ENCODE data around the gene MAPK8. TPM values are rescaled to one million over a fixed set of nuclear protein-coding genes. Genes with fewer than 3 reads are reported as not detected.

The MAPK8 gene
- total RNA-seq, 2 experiments from 2014 or later = 47.8 to 50.6 TPM

- Mint-ChIP-seq H3K36me3 (ENCODE audit: low read depth) (peaks cover 9% of the 10 kb centered on the region), H3K9me3 (peaks cover under 1% of the 10 kb centered on the region), H3K4me3 (no peak overlapping the region), H3K27ac (no peak overlapping the region), H3K27me3 (no peaks in the 10 kb centered on the region), H3K4me1 (ENCODE audit: low read depth) (peaks cover 48% of the 10 kb centered on the region)
- no peaks in the 10 kb centered on the region for H3K27me3 ChIP-seq (ENCODE audit: control insufficient read depth in 1 of 2, insufficient read depth in 2 of 2, low read length in 2 of 2)
- DNase-seq = no peak
- peaks cover 14 to 18% of the 10 kb centered on the region in 2 experiments for H3K9me3 ChIP-seq (ENCODE audit: control insufficient read depth in 1 of 2, insufficient read depth in 1 of 2, low read length in 2 of 2)
- no peak for TF ChIP-seq CTCF (IDR thresholded peaks at IDR 0.05)
- no peaks in the 10 kb centered on the region for H3K36me3 ChIP-seq (ENCODE audit: insufficient read depth, low read length)
- no peak overlapping the region for H3K27ac ChIP-seq (ENCODE audit: low read depth in 1 of 2, low read length in 2 of 2)
- no peaks in the 10 kb centered on the region for H3K4me1 ChIP-seq (ENCODE audit: insufficient read depth, low read length)
- ChIA-PET POLR2A (no interaction called here), CTCF (no interaction called here)
- intact Hi-C loops (cut with DNase I, micrococcal nuclease) = no loop called here
- ATAC-seq (ENCODE audit: poor library complexity) = no peak
- H3K4me3 ChIP-seq (ENCODE audit: low read length) = no peak overlapping the region
Measured at GRCh38 chr10:48384699-48384982, 78.2 kb downstream of the MAPK8 start.

GRCh38 chr10:48389272-48389671 lies 82.8 kb downstream of the MAPK8 start:
- no peak for ATAC-seq (ENCODE audit: poor library complexity)

GRCh38 chr10:48389846-48390557 lies 83.5 kb downstream of the MAPK8 start:
- Mint-ChIP-seq H3K36me3 (ENCODE audit: low read depth) (no peaks in the 10 kb centered on the region), H3K4me1 (ENCODE audit: low read depth) (peaks cover 71% of the 10 kb centered on the region), H3K4me3 (no peak overlapping the region), H3K9me3 (no peaks in the 10 kb centered on the region), H3K27me3 (no peaks in the 10 kb centered on the region), H3K27ac (no peak overlapping the region)
- DNase-seq (no peak), ATAC-seq (ENCODE audit: poor library complexity) (no peak)
- Histone ChIP-seq H3K36me3 (ENCODE audit: insufficient read depth, low read length) (no peaks in the 10 kb centered on the region), H3K4me1 (ENCODE audit: insufficient read depth, low read length) (peaks cover 10% of the 10 kb centered on the region), H3K9me3 (ENCODE audit: control insufficient read depth in 1 of 2, insufficient read depth in 1 of 2, low read length in 2 of 2) (no peaks in the 10 kb centered on the region), H3K27me3 (ENCODE audit: control insufficient read depth in 1 of 2, insufficient read depth in 2 of 2, low read length in 2 of 2) (no peaks in the 10 kb centered on the region), H3K27ac (ENCODE audit: low read depth in 1 of 2, low read length in 2 of 2) (no peak overlapping the region), H3K4me3 (ENCODE audit: low read length) (no peak overlapping the region)
- no peak for TF ChIP-seq CTCF (IDR thresholded peaks at IDR 0.05)
- CTCF ChIA-PET = no interaction called here
- POLR2A ChIA-PET = no interaction called here
- intact Hi-C loops (cut with DNase I, micrococcal nuclease) = no loop called here

More at GRCh38 chr10:48389272-48389671, 82.8 kb downstream of the MAPK8 start:
- H3K4me3 ChIP-seq (ENCODE audit: low read length) = no peak overlapping the region
- no peaks in the 10 kb centered on the region for H3K9me3 ChIP-seq (ENCODE audit: control insufficient read depth in 1 of 2, insufficient read depth in 1 of 2, low read length in 2 of 2)
- H3K9me3 Mint-ChIP-seq = no peaks in the 10 kb centered on the region
- intact Hi-C loops (cut with DNase I, micrococcal nuclease) = no loop called here
- no peak overlapping the region for H3K27ac ChIP-seq (ENCODE audit: low read depth in 1 of 2, low read length in 2 of 2)
- ChIA-PET CTCF (interaction anchor here (1.0 kb wide), 1 partner anchor 33 kb away, joined by 3 read pairs; no protein-coding TSS in a partner anchor), POLR2A (no interaction called here)
- TF ChIP-seq CTCF (IDR thresholded peaks at IDR 0.05) = no peak
- H3K27me3 ChIP-seq (ENCODE audit: control insufficient read depth in 1 of 2, insufficient read depth in 2 of 2, low read length in 2 of 2) = no peaks in the 10 kb centered on the region
- DNase-seq = no peak
- H3K4me1 Mint-ChIP-seq (ENCODE audit: low read depth) = peaks cover 79% of the 10 kb centered on the region
- H3K27me3 Mint-ChIP-seq = no peaks in the 10 kb centered on the region
- H3K36me3 ChIP-seq (ENCODE audit: insufficient read depth, low read length) = no peaks in the 10 kb centered on the region
- H3K4me1 ChIP-seq (ENCODE audit: insufficient read depth, low read length) = peaks cover 10% of the 10 kb centered on the region
- H3K27ac Mint-ChIP-seq = no peak overlapping the region
- H3K36me3 Mint-ChIP-seq (ENCODE audit: low read depth) = no peaks in the 10 kb centered on the region
- no peak overlapping the region for H3K4me3 Mint-ChIP-seq

Measured in CD4-positive, alpha-beta T cell (primary cell).